ENCODE measurements around the gene TMEM203. TPM values are rescaled to one million over a fixed set of nuclear protein-coding genes. Genes with fewer than 3 reads are reported as not detected.

The TMEM203 gene
- total and polyA plus RNA-seq, 2 of the 13 experiments (the other 11 are each of a cell fraction or from before 2014, with no cell fraction given) = 23.4 to 36.7 TPM

- TF ChIP-seq AHDC1 (CRISPR knock-in tag; IDR thresholded peaks at IDR 0.05; ENCODE audit: borderline replicate concordance) = no peak
- peak; percentile 46; the same call in 1 of the 2 replicates for TF ChIP-seq ZSCAN20 (CRISPR knock-in tag; IDR thresholded peaks at IDR 0.05; ENCODE audit: borderline replicate concordance)
- no peak for TF ChIP-seq TFAP4 (IDR thresholded peaks at IDR 0.05; ENCODE audit: borderline replicate concordance, low read depth)
- TF ChIP-seq CEBPB (IDR thresholded peaks at IDR 0.05; ENCODE audit: borderline replicate concordance, low read depth, low read length) = no peak
- TF ChIP-seq ARID2 (CRISPR knock-in tag; IDR thresholded peaks at IDR 0.05; ENCODE audit: borderline replicate concordance) = no peak
- TF ChIP-seq KDM3A (CRISPR knock-in tag; IDR thresholded peaks at IDR 0.05; ENCODE audit: low read depth) = peak; percentile 64; the same call in 1 of the 2 replicates
- no peak for TF ChIP-seq LCORL (IDR thresholded peaks at IDR 0.05)
- 0 out of 2 replicates have a peak, but pooled peaks have one; percentile 23 for TF ChIP-seq LCORL (CRISPR knock-in tag; IDR thresholded peaks at IDR 0.05)
- TF ChIP-seq BRCA1 (CRISPR knock-in tag; IDR thresholded peaks at IDR 0.05) = no peak
- peak; percentile 96 for TF ChIP-seq PHF8 (CRISPR knock-in tag; IDR thresholded peaks at IDR 0.05)
- TF ChIP-seq ZFYVE20 (CRISPR knock-in tag; IDR thresholded peaks at IDR 0.05; ENCODE audit: borderline replicate concordance, low read depth) = 0 out of 2 replicates have a peak, but pooled peaks have one; percentile 72
- TF ChIP-seq MAX (IDR thresholded peaks at IDR 0.05) = peak; percentile 89
- TF ChIP-seq AGO1 (IDR thresholded peaks at IDR 0.05; ENCODE audit: low read depth, low read length, poor library complexity, severe bottlenecking) = no peak
- peak; percentile 35; the same call in 1 of the 2 replicates for TF ChIP-seq RARA (CRISPR knock-in tag; IDR thresholded peaks at IDR 0.05)
- TF ChIP-seq ZNF251 (CRISPR knock-in tag; IDR thresholded peaks at IDR 0.05) = no peak
- TF ChIP-seq MBD4 (IDR thresholded peaks at IDR 0.05; ENCODE audit: borderline replicate concordance, low read length) = no peak
- TF ChIP-seq ZNF670 (CRISPR knock-in tag; IDR thresholded peaks at IDR 0.05; ENCODE audit: borderline replicate concordance) = peak; percentile 32; the same call in 1 of the 2 replicates
- TF ChIP-seq SIX1 (CRISPR knock-in tag; IDR thresholded peaks at IDR 0.05; ENCODE audit: borderline replicate concordance) = no peak
Measured at GRCh38 chr9:137205126-137206069, at the start of gene TMEM203, which contains the start of gene NDOR1 (continued).
